Left lung (tissue), 10 donors: ENCODE data around the gene ZNF69. TPM values are rescaled to one million over a fixed set of nuclear protein-coding genes. Genes with fewer than 3 reads are reported as not detected.
"Not testable (repeated sequence)": the region's sequence is repeated elsewhere in the genome, so short reads cannot be mapped to it uniquely, and the experiment has no call there.

Experiments
- ATAC-seq: fragments of 200-7000 bp; cut with Tn5 transposase; one replicate; pipeline ENCODE4 v1.9.1; 2020; ENCODE audit warnings: moderate library complexity
- DNase-seq, 4 donors: peaks; one replicate each; pipeline ENCODE4 v3.0.0-alpha.2; 2013 to 2020
- H3K27ac ChIP-seq, 2 donors: fragments of 200-600 bp; sonication (generic) in 1 of 2; one replicate each; pipeline versions ENCODE4 v1.5.0 to v1.8.0; 2020 to 2021
- H3K27me3 ChIP-seq, 2 donors: fragments of 200-600 bp; sonication (generic) in 1 of 2; one replicate each; pipeline versions ENCODE4 v1.5.0 to v1.8.0; 2020 to 2021
- H3K36me3 ChIP-seq, 2 donors: fragments of 200-600 bp; sonication (generic) in 1 of 2; one replicate each; pipeline versions ENCODE4 v1.5.0 to v1.8.0; 2020 to 2021
- H3K4me1 ChIP-seq, 2 donors: fragments of 200-600 bp; one replicate each; pipeline ENCODE4 v1.8.0; 2021
- H3K4me3 ChIP-seq, 2 donors: fragments of 200-600 bp; sonication (generic) in 1 of 2; one replicate each; pipeline versions ENCODE4 v1.5.0 to v1.8.0; 2020 to 2021; ENCODE audit warnings: mild to moderate bottlenecking in 1 of 2
- H3K9me3 ChIP-seq, 2 donors: fragments of 200-600 bp; sonication (generic) in 1 of 2; one replicate each; pipeline versions ENCODE4 v1.5.0 to v1.8.0; 2020 to 2021
- intact Hi-C, 2 donors: fragments of 100-400 bp; cut with DNase I; formaldehyde crosslinking; loops; one replicate each; pipeline versions ENCODE4 v1.11.2 to v1.14.2; 2022
- polyA plus RNA-seq, 6 donors: library from polyadenylated mRNA; unstranded; fragments of 120-200 nt; gene quantifications; one replicate each; pipeline ENCODE4 v1.2.1, GENCODE V29; 2013; ENCODE audit not compliant: insufficient read length in 6 of 6
- total RNA-seq, 2 donors: library from RNA; stranded (reverse); fragmentation: NEBNext Ultra II Directional; extraction: Animal tissue kit (Norgen Biotek cat#: 25700); gene quantifications; one replicate each; pipeline ENCODE4 v1.2.1, GENCODE V29; 2021
- TF ChIP-seq, protein P1 (sequence below), 2 donors: fragments of 200-600 bp; sonication (generic) in 1 of 2; IDR thresholded peaks; one replicate each; pipeline versions ENCODE4 v1.5.0 to v1.8.0; 2021; ENCODE audit warnings: antibody characterized with exemption in 2 of 2
- donor health status: DM: no; HTN: yes; CAD: no.
- donor health status: DM: no; HTN: no; CAD: no.

ZNF69 gene
- total and polyA plus RNA-seq, 8 donors, result 11.2 to 25.0 (median 16.9) TPM

DNA sequence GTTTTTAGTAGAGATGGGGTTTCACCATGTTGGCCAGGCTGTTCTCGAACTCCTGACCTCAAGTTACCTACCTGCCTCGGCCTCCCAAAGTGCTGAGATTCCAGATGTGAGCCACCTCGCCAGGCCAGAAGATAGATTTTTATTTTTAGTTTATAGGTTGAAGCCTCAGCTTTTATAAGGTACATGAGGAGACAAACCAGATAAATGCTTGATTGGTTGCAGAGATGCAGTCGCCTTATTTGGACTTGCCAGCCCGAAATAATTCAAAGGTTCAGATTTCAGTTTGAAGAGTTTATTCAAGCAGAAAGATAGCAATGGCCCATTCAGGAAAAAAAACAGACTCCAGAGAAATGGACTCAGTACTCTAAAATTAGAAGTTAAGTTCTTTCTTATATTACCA, 3.1 kb downstream of the ZNF69 start:
- DNase-seq (no peak), ATAC-seq (no peak)
- peaks cover 0 to 3% of the 10 kb centered on the region in 2 donors for H3K9me3 ChIP-seq
- H3K4me1 ChIP-seq, result peaks cover 5 to 17% of the 10 kb centered on the region in 2 donors
- TF ChIP-seq, protein P1, sequence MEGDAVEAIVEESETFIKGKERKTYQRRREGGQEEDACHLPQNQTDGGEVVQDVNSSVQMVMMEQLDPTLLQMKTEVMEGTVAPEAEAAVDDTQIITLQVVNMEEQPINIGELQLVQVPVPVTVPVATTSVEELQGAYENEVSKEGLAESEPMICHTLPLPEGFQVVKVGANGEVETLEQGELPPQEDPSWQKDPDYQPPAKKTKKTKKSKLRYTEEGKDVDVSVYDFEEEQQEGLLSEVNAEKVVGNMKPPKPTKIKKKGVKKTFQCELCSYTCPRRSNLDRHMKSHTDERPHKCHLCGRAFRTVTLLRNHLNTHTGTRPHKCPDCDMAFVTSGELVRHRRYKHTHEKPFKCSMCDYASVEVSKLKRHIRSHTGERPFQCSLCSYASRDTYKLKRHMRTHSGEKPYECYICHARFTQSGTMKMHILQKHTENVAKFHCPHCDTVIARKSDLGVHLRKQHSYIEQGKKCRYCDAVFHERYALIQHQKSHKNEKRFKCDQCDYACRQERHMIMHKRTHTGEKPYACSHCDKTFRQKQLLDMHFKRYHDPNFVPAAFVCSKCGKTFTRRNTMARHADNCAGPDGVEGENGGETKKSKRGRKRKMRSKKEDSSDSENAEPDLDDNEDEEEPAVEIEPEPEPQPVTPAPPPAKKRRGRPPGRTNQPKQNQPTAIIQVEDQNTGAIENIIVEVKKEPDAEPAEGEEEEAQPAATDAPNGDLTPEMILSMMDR (IDR thresholded peaks at IDR 0.05), result no peak
- H3K36me3 ChIP-seq, result peaks cover 0 to 5% of the 10 kb centered on the region in 2 donors
- no peak overlapping the region for H3K27ac ChIP-seq
- no peak overlapping the region for H3K4me3 ChIP-seq
- intact Hi-C loops, result no loop called here
- H3K27me3 ChIP-seq, result no peaks in the 10 kb centered on the region

DNA sequence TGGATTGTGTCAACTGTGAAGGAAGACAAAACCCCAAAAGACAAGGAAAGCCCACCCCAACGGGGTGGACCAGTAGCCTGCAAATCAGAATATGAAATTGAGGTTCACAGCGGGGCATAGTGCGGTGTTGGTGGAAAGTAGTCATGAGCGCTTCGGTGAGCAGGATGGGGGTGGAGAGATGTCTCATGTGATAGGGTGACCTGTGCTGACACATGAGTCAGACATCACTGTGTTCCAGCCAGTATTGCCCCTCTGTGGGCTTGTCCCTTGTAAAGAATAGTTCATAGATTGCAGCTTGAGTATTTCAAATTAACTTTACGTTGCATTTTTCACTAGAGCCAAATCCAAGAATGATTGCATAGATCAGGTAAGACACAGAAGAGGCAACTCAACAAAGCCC, 7.3 kb downstream of the ZNF69 start:
- Histone ChIP-seq H3K27me3 (no peaks in the 10 kb centered on the region), H3K4me1 (no peaks in the 10 kb centered on the region), H3K4me3 (no peak overlapping the region), H3K9me3 (peaks cover 0 to 33% of the 10 kb centered on the region in 2 donors), H3K27ac (no peak overlapping the region), H3K36me3 (peaks cover 0 to 18% of the 10 kb centered on the region in 2 donors)
- intact Hi-C loops, result no loop called here
- TF ChIP-seq, protein P1 (IDR thresholded peaks at IDR 0.05), result no peak
- DNase-seq (no peak), ATAC-seq (no peak)

DNA sequence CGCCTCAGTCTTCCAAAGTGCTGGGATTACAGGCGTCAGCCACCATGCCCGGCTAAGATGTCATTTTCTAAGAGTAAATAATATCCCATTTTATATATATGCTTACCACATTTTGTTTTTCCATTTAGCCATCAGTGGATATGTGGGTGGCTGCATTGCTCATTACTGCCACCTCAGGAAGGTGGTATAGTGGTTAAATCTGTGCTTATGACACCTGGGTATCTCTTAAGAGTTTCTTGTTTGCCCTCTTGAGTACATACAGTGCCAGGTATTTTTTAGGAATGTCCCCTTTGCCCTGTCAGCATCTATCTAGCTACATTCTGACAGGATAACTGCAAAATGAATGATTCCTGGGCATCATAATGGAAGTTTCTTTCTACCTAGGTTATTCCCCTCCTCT, 14.6 kb downstream of the ZNF69 start:
- Histone ChIP-seq H3K9me3 (peaks cover 9 to 93% of the 10 kb centered on the region in 2 donors), H3K4me1 (no peaks in the 10 kb centered on the region), H3K27ac (no peak overlapping the region), H3K27me3 (no peaks in the 10 kb centered on the region), H3K4me3 (no peak overlapping the region), H3K36me3 (peaks cover 0 to 65% of the 10 kb centered on the region in 2 donors)
- intact Hi-C loops, result no loop called here
- ATAC-seq (no peak), DNase-seq (no peak)
- TF ChIP-seq, protein P1 (IDR thresholded peaks at IDR 0.05), result no peak

DNA sequence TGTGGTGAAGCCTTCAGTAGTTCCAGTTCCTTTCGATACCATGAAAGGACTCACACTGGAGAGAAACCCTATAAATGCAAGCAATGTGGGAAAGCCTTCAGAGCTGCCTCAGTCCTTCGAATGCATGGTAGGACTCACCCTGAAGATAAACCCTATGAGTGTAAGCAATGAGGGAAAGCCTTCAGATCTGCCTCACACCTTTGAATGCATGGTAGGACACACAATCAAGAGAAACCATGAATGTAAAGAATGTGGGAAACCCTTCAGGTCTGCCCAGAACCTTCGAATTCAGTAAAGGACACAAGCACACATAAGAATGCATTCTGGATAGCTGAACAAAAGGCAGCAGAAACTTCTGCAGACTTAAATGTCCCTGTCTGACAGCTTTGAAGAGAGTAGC, 18.3 kb downstream of the ZNF69 start:
- no peak for DNase-seq
- Histone ChIP-seq H3K9me3 (peaks cover 9 to 97% of the 10 kb centered on the region in 2 donors), H3K4me1 (no peaks in the 10 kb centered on the region), H3K27me3 (no peaks in the 10 kb centered on the region), H3K4me3 (no peak overlapping the region), H3K36me3 (peaks cover 0 to 52% of the 10 kb centered on the region in 2 donors), H3K27ac (no peak overlapping the region)
- TF ChIP-seq, protein P1 (IDR thresholded peaks at IDR 0.05), result no peak
- no peak for ATAC-seq
- intact Hi-C loops, result no loop called here

DNA sequence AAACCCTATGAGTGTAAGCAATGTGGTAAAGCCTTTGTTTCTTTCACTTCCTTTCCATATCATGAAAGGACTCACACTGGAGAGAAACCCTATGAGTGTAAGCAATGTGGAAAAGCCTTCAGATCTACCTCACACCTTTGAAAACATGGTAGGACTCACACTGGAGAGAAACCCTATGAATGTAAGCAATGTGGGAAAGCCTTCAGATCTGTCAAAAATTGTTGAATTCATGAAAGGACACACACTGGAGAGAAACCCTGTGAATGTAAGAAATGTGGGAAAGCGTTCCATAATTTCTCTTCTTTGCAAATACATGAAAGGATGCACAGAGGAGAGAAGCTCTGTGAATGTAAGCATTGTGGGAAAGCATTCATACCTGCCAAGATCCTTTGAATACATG, 24.4 kb downstream of the ZNF69 start:
- DNase-seq, intact Hi-C loops, H3K27me3 ChIP-seq, H3K36me3 ChIP-seq, H3K27ac ChIP-seq, H3K4me1 ChIP-seq, H3K4me3 ChIP-seq, ATAC-seq: not testable (repeated sequence)
- peaks cover 0 to 90% of the 10 kb centered on the region in 2 donors for H3K9me3 ChIP-seq

DNA sequence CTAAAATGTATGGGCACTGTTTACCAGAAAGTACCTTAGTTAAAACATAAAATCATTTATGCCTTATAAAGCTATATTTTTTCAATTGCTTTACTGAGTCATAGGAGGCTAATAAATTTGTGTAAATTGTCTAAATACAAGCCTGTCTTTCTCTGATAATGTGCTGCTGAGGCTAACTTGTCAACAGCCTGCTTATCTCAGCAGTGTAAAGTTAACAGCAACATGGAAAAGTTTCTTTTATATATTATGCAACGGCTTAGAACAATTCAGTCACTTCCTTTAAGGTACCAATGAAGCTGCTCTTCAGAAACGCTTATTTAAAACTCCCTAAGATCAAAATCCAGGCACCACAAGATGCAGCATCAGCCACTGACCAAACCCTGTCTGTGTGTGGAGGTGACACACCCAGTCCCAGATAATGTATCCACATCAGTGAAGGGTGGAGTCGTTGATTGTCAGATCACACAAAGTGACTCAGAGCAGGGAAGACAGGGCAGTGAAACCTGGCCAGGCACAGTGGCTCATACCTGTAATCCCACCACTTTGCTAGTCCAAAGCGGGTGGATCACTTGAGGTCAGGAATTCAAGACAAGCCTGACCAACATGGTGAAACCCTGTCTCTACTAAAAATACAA, 27.0 kb downstream of the ZNF69 start:
- intact Hi-C loops, ATAC-seq: not testable (repeated sequence)
- H3K9me3 ChIP-seq, result peaks cover 0 to 64% of the 10 kb centered on the region in 2 donors

More for the DNA sequence above, 27.0 kb downstream of the ZNF69 start:
- H3K27me3 ChIP-seq, H3K27ac ChIP-seq, H3K4me1 ChIP-seq, DNase-seq, H3K4me3 ChIP-seq, H3K36me3 ChIP-seq: not testable (repeated sequence)
